Stimulated activated naive CD8-positive, alpha-beta T cell treated with anti-CD3 and anti-CD28 coated beads, Interleukin-15, amount 100 ng/mL, for 72 hours (primary cell): Measurements from ENCODE around the gene SUCNR1.
"Not testable (repeated sequence)": the region's sequence is repeated elsewhere in the genome, so short reads cannot be mapped to it uniquely, and the experiment has no call there.

Source experiments
- ATAC-seq: fragments of 150-1000 bp; cut with Tn5 transposase; 2 replicates; pipeline ENCODE4 v1.10.0; 2021; ENCODE audit warnings: mild to moderate bottlenecking, moderate library complexity
- DNase-seq, 2 donors: peaks; one replicate each; pipeline ENCODE4 v3.0.0; 2021 to 2022
- H3K27ac Mint-ChIP-seq, 2 donors: one replicate each; pipeline ENCODE4 v1.8.0; 2022; ENCODE audit warnings: mild to moderate bottlenecking in 2 of 2, mixed read lengths in 2 of 2, moderate library complexity in 2 of 2
- H3K27me3 Mint-ChIP-seq: one replicate; pipeline ENCODE4 v1.8.0; 2022; ENCODE audit warnings: mixed read lengths
- H3K4me1 Mint-ChIP-seq: one replicate; pipeline ENCODE4 v1.8.0; 2022; ENCODE audit warnings: mild to moderate bottlenecking, mixed read lengths
- H3K4me3 Mint-ChIP-seq, 2 donors: one replicate each; pipeline ENCODE4 v1.8.0; 2022; ENCODE audit warnings: mild to moderate bottlenecking in 2 of 2, mixed read lengths in 2 of 2, moderate library complexity in 1 of 2
- H3K9me3 Mint-ChIP-seq, 2 donors: one replicate each; pipeline ENCODE4 v1.8.0; 2022; ENCODE audit warnings: mixed read lengths in 2 of 2

SUCNR1 gene

GRCh38 chr3:151873398-151873797 is at the start of gene SUCNR1:
SUCNR1 (plus strand) TSS chr3:151873643; CDS start chr3:151879893, 6,250 bp downstream.
- H3K9me3 Mint-ChIP-seq: no peaks in the 10 kb centered on the region
- peaks cover 15% of the 10 kb centered on the region for H3K4me1 Mint-ChIP-seq
- ATAC-seq (no peak), DNase-seq (no peak)
- H3K4me3 Mint-ChIP-seq: no peak within 1 kb of the TSS
- H3K27ac Mint-ChIP-seq: no peak within 1 kb of the TSS
- H3K27me3 Mint-ChIP-seq: peaks cover 7% of the 10 kb centered on the region

DNA sequence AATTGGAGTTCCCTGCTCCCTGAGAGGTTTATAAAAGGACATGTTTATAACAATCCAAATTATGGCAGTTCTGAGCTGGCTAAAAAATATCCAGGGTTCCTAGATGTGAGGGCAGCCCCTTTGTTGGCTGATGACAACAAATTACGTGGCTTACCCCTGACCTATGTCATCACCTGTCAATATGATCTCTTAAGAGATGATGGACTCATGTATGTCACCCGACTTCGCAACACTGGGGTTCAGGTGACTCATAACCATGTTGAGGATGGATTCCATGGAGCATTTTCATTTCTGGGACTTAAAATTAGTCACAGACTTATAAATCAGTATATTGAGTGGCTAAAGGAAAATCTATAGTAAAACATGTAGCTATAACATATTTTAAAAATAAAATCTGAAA is 45.6 kb upstream of the SUCNR1 start:
- no peak for ATAC-seq
- H3K27ac Mint-ChIP-seq: no peak overlapping the region
- H3K9me3 Mint-ChIP-seq: peaks cover 0 to 3% of the 10 kb centered on the region in 2 donors
- H3K27me3 Mint-ChIP-seq: peaks cover 16% of the 10 kb centered on the region
- H3K4me3 Mint-ChIP-seq: no peak overlapping the region
- no peaks in the 10 kb centered on the region for H3K4me1 Mint-ChIP-seq
- no peak for DNase-seq

DNA sequence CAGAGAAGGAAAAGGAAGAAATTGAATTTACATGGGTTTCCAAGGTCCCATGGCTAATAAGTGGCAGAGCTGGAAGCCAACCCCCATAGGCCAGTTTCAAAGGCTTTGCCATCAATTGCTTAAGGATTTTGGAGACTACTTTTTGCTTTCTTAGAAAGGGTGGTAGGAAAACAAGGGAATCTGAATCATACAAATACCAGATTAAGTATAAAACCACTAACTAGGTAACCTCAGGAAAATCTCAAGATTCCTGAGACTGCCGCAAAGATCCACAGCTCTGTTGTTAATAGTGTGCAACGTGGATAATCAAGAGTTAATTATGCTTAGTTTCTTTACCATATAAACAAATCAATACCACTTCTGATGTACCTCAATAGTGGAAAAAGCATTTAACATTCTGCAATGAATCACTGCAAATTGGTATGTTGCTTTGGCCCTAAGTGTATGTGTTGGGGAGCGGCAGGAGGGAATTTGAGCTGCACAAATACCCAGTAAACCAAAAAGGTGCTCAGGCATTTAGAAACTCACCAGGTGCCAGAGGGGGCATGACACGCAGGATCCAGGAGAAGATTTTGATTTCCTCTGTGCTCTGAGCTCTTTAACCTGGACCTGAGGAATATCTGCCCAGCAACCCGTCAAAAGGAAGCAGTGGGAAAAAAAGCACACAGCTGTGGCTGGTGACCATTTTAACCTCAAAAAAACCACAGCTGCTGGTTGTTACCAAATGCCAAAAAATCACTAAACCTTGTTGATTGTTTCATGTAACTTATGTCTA is 37.5 kb upstream of the SUCNR1 start:
- Mint-ChIP-seq H3K4me3 (no peak overlapping the region), H3K27ac (no peak overlapping the region)

DNA sequence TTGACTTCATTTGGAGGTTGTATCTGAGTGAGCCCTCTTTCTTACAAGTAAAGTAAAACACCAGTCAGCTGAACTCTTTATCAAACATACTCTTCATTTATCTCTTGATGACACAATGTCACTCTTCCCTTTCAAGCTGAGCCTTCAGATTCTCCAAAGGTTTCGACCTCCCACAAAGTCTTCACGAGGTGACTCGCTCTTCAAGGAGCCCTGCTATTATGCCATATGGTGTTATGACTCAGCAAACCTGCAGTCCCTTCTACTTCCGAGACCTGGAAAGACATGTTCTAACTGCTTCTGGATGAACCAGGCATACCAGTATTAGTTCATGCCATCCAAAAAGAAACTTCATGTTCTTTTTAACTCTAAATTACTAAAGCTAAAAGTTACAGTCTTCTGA is 36.4 kb upstream of the SUCNR1 start:
- no peak overlapping the region for H3K27ac Mint-ChIP-seq

More for the DNA sequence above, 37.5 kb upstream of the SUCNR1 start:
- H3K27me3 Mint-ChIP-seq: peaks cover 9% of the 10 kb centered on the region
- ATAC-seq (no peak), DNase-seq (no peak)
- H3K4me1 Mint-ChIP-seq: no peaks in the 10 kb centered on the region
- no peaks in the 10 kb centered on the region for H3K9me3 Mint-ChIP-seq

GRCh38 chr3:151838574-151839312 is 34.7 kb upstream of the SUCNR1 start:
- Mint-ChIP-seq H3K4me3 (no peak overlapping the region), H3K27me3 (peaks cover 9% of the 10 kb centered on the region), H3K4me1 (no peaks in the 10 kb centered on the region), H3K27ac (no peak overlapping the region), H3K9me3 (no peaks in the 10 kb centered on the region)
- DNase-seq (peak; percentile 10 to 17), ATAC-seq (peak; percentile 74)

More for the DNA sequence above, 36.4 kb upstream of the SUCNR1 start:
- no peaks in the 10 kb centered on the region for H3K9me3 Mint-ChIP-seq
- H3K4me1 Mint-ChIP-seq: no peaks in the 10 kb centered on the region
- DNase-seq: no peak
- no peak overlapping the region for H3K4me3 Mint-ChIP-seq
- peaks cover 9% of the 10 kb centered on the region for H3K27me3 Mint-ChIP-seq
- ATAC-seq: no peak

DNA sequence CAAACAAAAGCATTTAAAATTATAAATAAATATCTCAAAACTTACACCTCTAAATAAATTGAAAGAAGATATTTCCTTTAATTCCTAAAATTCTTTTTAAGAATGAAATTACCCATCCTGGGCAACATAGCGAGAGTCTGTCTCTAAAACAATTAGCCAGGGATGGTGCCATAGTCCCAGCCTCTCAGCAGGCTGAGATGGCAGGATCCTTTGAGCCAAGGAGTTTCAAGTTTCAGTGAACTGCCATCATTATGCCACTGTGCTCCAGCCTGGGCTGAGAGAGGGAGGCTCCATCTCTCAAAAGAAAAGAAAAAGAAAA is 34.2 kb upstream of the SUCNR1 start:
- no peak overlapping the region for H3K4me3 Mint-ChIP-seq
- H3K9me3 Mint-ChIP-seq: no peaks in the 10 kb centered on the region
- DNase-seq: no peak
- peaks cover 9% of the 10 kb centered on the region for H3K27me3 Mint-ChIP-seq
- no peak for ATAC-seq
- H3K4me1 Mint-ChIP-seq: no peaks in the 10 kb centered on the region
- no peak overlapping the region for H3K27ac Mint-ChIP-seq

DNA sequence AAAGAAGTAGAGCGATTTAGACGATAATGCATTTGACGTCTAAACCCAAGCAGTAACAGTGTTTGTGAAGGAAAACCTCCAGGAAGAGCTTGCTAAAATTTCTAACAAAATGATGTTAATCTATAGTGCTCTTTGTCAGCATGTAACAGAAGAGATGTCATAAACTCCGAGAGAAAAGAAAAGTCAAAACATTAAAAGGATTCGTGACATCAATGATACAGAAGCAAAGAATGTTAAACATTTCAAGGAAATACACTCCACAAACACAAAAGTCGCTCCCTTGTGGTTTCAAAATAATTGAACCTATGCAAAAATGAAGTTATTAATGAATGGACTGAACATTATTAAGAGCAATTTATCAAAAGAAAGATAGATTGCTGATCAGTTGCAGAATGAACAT is 31.6 kb upstream of the SUCNR1 start:
- Mint-ChIP-seq H3K27ac (no peak overlapping the region), H3K4me1 (no peaks in the 10 kb centered on the region), H3K4me3 (no peak overlapping the region), H3K9me3 (peaks cover 0 to 3% of the 10 kb centered on the region in 2 donors), H3K27me3 (peaks cover 14% of the 10 kb centered on the region)
- no peak for DNase-seq
- ATAC-seq: no peak

DNA sequence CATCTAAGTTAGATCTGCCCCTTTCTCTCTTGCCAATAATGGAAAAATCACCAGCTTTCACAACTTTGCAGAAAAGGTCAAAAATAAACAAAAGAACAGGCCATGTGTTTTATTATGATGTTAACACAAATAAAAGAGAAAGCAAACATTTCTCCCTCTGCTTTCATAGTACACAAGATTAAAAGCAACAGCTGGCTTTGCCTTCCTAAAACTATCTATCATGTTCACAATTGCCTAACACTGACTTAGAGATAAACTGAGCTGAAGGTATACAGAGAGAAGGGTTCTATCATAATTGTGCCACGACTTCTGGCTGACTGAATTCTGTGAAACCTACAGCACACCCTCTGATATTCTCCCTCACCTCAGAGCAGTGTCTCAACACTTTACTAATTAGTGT is 30.2 kb upstream of the SUCNR1 start:
- DNase-seq (no peak), ATAC-seq (no peak)
- Mint-ChIP-seq H3K27me3 (peaks cover 13% of the 10 kb centered on the region), H3K4me1 (no peaks in the 10 kb centered on the region), H3K9me3 (peaks cover 0 to 8% of the 10 kb centered on the region in 2 donors), H3K27ac (no peak overlapping the region), H3K4me3 (no peak overlapping the region)

DNA sequence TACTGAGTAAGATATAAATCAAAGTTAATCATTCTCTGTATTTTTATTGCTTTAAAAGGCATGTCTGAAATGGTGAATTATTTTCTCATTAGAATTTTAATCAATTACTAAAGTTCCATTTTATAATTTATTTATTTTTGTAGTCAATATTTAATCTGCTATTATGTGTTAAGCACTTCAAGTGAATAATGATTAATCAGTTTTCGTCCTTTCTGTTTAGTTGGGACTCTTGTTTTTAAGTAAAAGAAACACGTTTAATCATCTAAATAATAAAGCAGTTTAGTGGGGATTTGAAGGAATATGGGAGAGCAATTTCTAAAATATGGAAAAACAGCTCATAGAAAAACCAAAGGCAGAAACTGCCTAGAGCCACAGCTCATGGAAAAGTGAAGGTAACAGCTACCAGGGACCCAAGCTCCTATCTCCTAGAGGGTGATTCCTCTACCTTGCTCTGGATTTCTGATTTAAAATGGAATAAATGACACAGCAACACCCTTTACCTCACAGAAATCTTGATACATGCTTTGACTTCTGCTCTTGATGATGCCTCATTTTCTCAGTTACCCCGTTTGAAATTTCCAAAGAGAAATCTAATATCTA is 28.0 kb upstream of the SUCNR1 start:
- no peak for DNase-seq
- Mint-ChIP-seq H3K4me1 (no peaks in the 10 kb centered on the region), H3K27me3 (peaks cover 13% of the 10 kb centered on the region), H3K27ac (no peak overlapping the region), H3K9me3 (peaks cover under 1 to 16% of the 10 kb centered on the region in 2 donors), H3K4me3 (no peak overlapping the region)
- no peak for ATAC-seq

DNA sequence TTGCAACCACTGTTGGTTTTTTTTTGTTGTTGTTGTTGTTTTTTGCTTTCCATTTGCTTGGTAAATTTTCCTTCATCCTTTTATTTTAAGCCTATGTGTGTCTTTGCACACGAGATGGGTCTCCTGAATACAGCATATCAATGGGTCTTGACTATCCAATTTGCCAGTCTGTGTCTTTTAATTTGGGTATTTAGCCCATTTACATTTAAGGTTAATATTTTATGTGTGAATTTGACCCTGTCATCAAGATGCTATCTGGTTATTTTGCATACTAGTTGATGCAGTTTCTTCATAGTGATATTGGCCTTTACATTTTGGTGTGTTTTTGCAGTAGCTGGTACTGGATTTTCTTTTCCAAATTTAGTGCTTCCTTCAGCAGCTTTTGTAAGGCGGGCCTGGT is 23.4 kb upstream of the SUCNR1 start:
- H3K4me3 Mint-ChIP-seq, DNase-seq, ATAC-seq: not testable (repeated sequence)

GRCh38 chr3:151852074-151852811 is 21.2 kb upstream of the SUCNR1 start:
- Mint-ChIP-seq H3K27ac (no peak overlapping the region), H3K9me3 (peaks cover 12 to 22% of the 10 kb centered on the region in 2 donors), H3K27me3 (peaks cover 1% of the 10 kb centered on the region), H3K4me1 (no peaks in the 10 kb centered on the region), H3K4me3 (no peak overlapping the region)
- no peak for ATAC-seq
- no peak for DNase-seq

More for the DNA sequence above, 23.4 kb upstream of the SUCNR1 start:
- peaks cover 12 to 29% of the 10 kb centered on the region in 2 donors for H3K9me3 Mint-ChIP-seq
- not testable (repeated sequence) for H3K4me1 Mint-ChIP-seq, H3K27ac Mint-ChIP-seq
- peaks cover 13% of the 10 kb centered on the region for H3K27me3 Mint-ChIP-seq

DNA sequence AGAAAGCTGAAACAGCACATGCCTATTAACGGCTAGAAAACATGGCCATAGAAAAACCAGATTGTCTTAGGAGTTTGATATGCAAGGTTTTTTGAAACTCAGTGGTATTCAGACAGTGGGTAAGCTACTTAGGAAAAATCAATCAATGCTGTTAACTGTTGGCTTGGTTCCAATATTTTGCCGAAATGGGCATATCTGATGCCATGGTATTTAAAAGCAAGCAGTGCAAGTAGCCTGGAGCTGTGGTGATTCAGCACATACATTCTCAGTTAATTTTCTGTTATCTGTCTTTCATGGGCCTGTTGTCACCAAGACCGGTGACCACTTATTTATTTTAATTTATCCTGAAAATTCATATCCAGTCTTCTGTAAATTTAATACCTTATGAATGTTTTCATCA is 17.3 kb upstream of the SUCNR1 start:
- ATAC-seq (no peak), DNase-seq (no peak)
- no peak overlapping the region for H3K4me3 Mint-ChIP-seq
- H3K9me3 Mint-ChIP-seq: peaks cover 5 to 6% of the 10 kb centered on the region in 2 donors
- H3K27ac Mint-ChIP-seq: no peak overlapping the region
- no peaks in the 10 kb centered on the region for H3K4me1 Mint-ChIP-seq
- H3K27me3 Mint-ChIP-seq: no peaks in the 10 kb centered on the region

DNA sequence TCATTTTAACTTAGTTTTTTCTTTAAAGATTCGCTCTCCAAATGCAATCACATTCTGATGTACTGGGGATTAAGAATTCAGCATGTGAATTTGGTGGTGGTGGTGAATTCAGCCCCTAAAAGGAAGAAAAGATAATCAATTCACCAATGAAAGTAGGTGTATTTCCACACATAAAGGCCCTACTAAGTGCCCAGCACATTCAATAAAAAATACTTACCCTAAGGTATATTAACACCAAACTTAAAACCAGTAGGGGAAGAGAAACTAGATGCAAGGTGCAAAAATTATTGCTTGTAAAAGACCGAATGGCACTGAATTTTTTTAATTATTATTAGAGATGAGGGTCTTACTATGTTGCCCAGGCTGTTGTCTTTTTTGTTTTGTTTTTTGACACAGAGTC is 16.8 kb upstream of the SUCNR1 start:
- H3K4me3 Mint-ChIP-seq: no peak overlapping the region
- H3K4me1 Mint-ChIP-seq: no peaks in the 10 kb centered on the region
- H3K27ac Mint-ChIP-seq: no peak overlapping the region
- ATAC-seq: no peak
- peaks cover 0 to under 1% of the 10 kb centered on the region in 2 donors for H3K9me3 Mint-ChIP-seq
- no peak for DNase-seq
- no peaks in the 10 kb centered on the region for H3K27me3 Mint-ChIP-seq

DNA sequence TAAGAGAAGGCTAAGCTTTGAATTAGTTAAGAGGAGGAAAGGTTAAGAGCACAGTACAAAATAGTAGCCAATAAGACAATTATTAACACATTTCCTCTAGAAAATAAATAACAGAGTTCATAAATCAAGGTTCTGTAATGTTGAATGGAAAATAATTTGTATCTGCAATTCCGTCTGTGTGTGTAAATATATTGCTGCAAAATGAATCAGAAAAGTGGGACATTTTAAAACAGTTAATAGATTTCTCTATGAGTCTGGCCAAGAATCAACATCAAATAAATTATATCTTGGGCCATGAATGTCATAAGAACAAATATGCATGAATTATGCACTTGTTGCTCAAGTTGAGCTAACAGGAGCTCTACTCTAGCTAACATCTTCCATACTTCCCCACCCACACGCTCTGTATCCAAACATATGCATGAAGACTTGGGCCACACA is 14.2 kb upstream of the SUCNR1 start:
- no peaks in the 10 kb centered on the region for H3K9me3 Mint-ChIP-seq
- no peak for ATAC-seq
- no peak for DNase-seq
- H3K4me1 Mint-ChIP-seq: no peaks in the 10 kb centered on the region
- H3K27me3 Mint-ChIP-seq: no peaks in the 10 kb centered on the region
- no peak overlapping the region for H3K27ac Mint-ChIP-seq
- no peak overlapping the region for H3K4me3 Mint-ChIP-seq

DNA sequence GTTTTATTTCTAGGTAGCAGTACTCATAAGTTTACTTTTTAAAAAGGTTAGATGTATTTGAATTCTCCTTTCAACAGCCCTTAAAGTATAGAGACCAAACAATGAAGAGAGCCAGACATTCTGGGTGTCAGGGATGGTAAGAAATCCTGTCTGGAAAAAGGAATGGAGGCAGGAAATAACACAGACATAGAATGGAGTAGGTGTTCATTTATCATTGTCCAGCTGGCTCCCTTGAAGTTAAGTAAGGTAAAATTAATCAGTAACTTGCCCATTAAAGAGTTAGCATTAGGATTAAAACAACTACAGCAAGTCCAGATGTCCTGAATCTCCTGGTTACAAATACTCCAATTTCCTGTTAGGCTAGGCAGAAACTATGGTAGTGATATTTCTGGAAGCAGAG is 13.5 kb upstream of the SUCNR1 start:
- H3K9me3 Mint-ChIP-seq: no peaks in the 10 kb centered on the region
- DNase-seq (no peak), ATAC-seq (no peak)
- no peak overlapping the region for H3K27ac Mint-ChIP-seq
- H3K4me3 Mint-ChIP-seq: no peak overlapping the region
- no peaks in the 10 kb centered on the region for H3K27me3 Mint-ChIP-seq
- no peaks in the 10 kb centered on the region for H3K4me1 Mint-ChIP-seq
